H9 (cell line): Measurements from ENCODE around the gene ATG13. TPM values are rescaled to one million over a fixed set of nuclear protein-coding genes. Genes with fewer than 3 reads are reported as not detected.

Experiments
- DNase-seq: peaks from one replicate; pipeline ENCODE4 v3.0.0-alpha.2; 2017
- H2AFZ ChIP-seq: one replicate; pipeline ENCODE4 v1.6.1; 2013; ENCODE audit warnings: mild to moderate bottlenecking, low read length, control low read depth, moderate library complexity
- H2AK5ac ChIP-seq: 2 replicates; pipeline ENCODE4 v1.6.1; 2013; ENCODE audit warnings: low read length, control low read depth, mixed read lengths; ENCODE audit not compliant: insufficient read length
- H2BK120ac ChIP-seq: one replicate; pipeline ENCODE4 v1.6.1; 2013; ENCODE audit warnings: low read depth, mild to moderate bottlenecking, low read length, control low read depth, inconsistent platforms; ENCODE audit not compliant: poor library complexity, severe bottlenecking
- H2BK12ac ChIP-seq: 2 replicates; pipeline ENCODE4 v1.6.1; 2013; ENCODE audit warnings: low read length, control low read depth, mixed read lengths, low read depth; ENCODE audit not compliant: insufficient read length
- H2BK15ac ChIP-seq: 2 replicates; pipeline ENCODE4 v1.6.1; 2013; ENCODE audit warnings: low read depth, low read length, control low read depth
- H2BK20ac ChIP-seq: one replicate; pipeline ENCODE4 v1.6.1; 2013; ENCODE audit warnings: low read depth, mild to moderate bottlenecking, low read length, control low read depth, inconsistent platforms; ENCODE audit not compliant: poor library complexity, severe bottlenecking
- H2BK5ac ChIP-seq: 2 replicates; pipeline ENCODE4 v1.6.1; 2013; ENCODE audit warnings: low read length, control low read depth, mixed read lengths; ENCODE audit not compliant: insufficient read length
- H3K14ac ChIP-seq: 2 replicates; pipeline ENCODE4 v1.6.1; 2013; ENCODE audit warnings: low read length, control low read depth; ENCODE audit not compliant: insufficient read depth
- H3K18ac ChIP-seq: 2 replicates; pipeline ENCODE4 v1.6.1; 2013; ENCODE audit warnings: low read depth, mild to moderate bottlenecking, mixed read lengths, low read length, control low read depth; ENCODE audit not compliant: insufficient read length
- H3K23ac ChIP-seq: 2 replicates; pipeline ENCODE4 v1.6.1; 2013; ENCODE audit warnings: low read length, control low read depth, mixed read lengths, low read depth; ENCODE audit not compliant: insufficient read length
- H3K23me2 ChIP-seq: 2 replicates; pipeline ENCODE4 v1.6.1; 2013; ENCODE audit warnings: low read depth, mild to moderate bottlenecking, mixed read lengths, low read length, control low read depth; ENCODE audit not compliant: insufficient read length, poor library complexity, severe bottlenecking
- H3K27ac ChIP-seq: 2 replicates; pipeline ENCODE4 v1.5.1; 2013; ENCODE audit warnings: low read length, control low read depth, mixed read lengths, low read depth; ENCODE audit not compliant: insufficient read length
- H3K27me3 ChIP-seq: 2 replicates; pipeline ENCODE4 v1.6.1; 2013; ENCODE audit warnings: low read length, control low read depth, inconsistent platforms; ENCODE audit not compliant: insufficient read depth
- H3K4ac ChIP-seq: 2 replicates; pipeline ENCODE4 v1.6.1; 2013; ENCODE audit warnings: low read depth, mild to moderate bottlenecking, control low read depth, inconsistent platforms, low read length, moderate library complexity
- H3K4me1 ChIP-seq: 2 replicates; pipeline ENCODE4 v1.6.1; 2013; ENCODE audit warnings: low read length, control low read depth, inconsistent platforms; ENCODE audit not compliant: insufficient read depth
- H3K4me2 ChIP-seq: 2 replicates; pipeline ENCODE4 v1.6.1; 2013; ENCODE audit warnings: low read length, control low read depth, mixed read lengths; ENCODE audit not compliant: insufficient read length, insufficient read depth
- H3K56ac ChIP-seq: 2 replicates; pipeline ENCODE4 v1.6.1; 2013; ENCODE audit warnings: low read depth, mild to moderate bottlenecking, mixed read lengths, low read length, control low read depth; ENCODE audit not compliant: insufficient read length
- H3K79me1 ChIP-seq: 2 replicates; pipeline ENCODE4 v1.6.1; 2013; ENCODE audit warnings: low read depth, mild to moderate bottlenecking, moderate library complexity, low read length, control low read depth, inconsistent platforms; ENCODE audit not compliant: insufficient read depth, poor library complexity, severe bottlenecking
- H3K79me2 ChIP-seq: 2 replicates; pipeline ENCODE4 v1.6.1; 2013; ENCODE audit warnings: low read length, control low read depth, inconsistent platforms; ENCODE audit not compliant: insufficient read depth
- H3K9ac ChIP-seq: 2 replicates; pipeline ENCODE4 v1.6.1; 2013; ENCODE audit warnings: low read length, control low read depth, mixed read lengths; ENCODE audit not compliant: insufficient read length; ENCODE audit errors: extremely low read depth
- H3K9me3 ChIP-seq: one replicate; pipeline ENCODE4 v1.6.1; 2013; ENCODE audit warnings: low read depth, low read length, inconsistent platforms; ENCODE audit not compliant: control insufficient read depth
- H3T11ph ChIP-seq: one replicate; pipeline ENCODE4 v1.6.1; 2013; ENCODE audit warnings: mild to moderate bottlenecking, low read length, control low read depth, inconsistent platforms
- H4K20me1 ChIP-seq: one replicate; pipeline ENCODE4 v1.6.1; 2013; ENCODE audit not compliant: control insufficient read depth, insufficient read length, insufficient read depth
- H4K5ac ChIP-seq: 2 replicates; pipeline ENCODE4 v1.6.1; 2013; ENCODE audit warnings: low read depth, mild to moderate bottlenecking, mixed read lengths, low read length, control low read depth; ENCODE audit not compliant: insufficient read length
- H4K8ac ChIP-seq: replicated peaks from 2 replicates; pipeline ENCODE4 v1.6.1; 2013; ENCODE audit warnings: low read length, control low read depth, mixed read lengths, low read depth; ENCODE audit not compliant: insufficient read length
- H4K91ac ChIP-seq: 2 replicates; pipeline ENCODE4 v1.6.1; 2013; ENCODE audit warnings: low read depth, mild to moderate bottlenecking, moderate library complexity, mixed read lengths, low read length, control low read depth; ENCODE audit not compliant: insufficient read length
- H3K27ac Mint-ChIP-seq, 3 experiments: 2 replicates in 2 of 3; 3 replicates in 1 of 3; pipeline ENCODE4 v1.8.0; 2020 to 2021; ENCODE audit warnings: mixed read lengths in 3 of 3, mild to moderate bottlenecking in 1 of 3, moderate library complexity in 1 of 3
- H3K27me3 Mint-ChIP-seq: 2 replicates; pipeline ENCODE4 v1.8.0; 2021; ENCODE audit warnings: low read depth, mild to moderate bottlenecking, moderate library complexity, mixed read lengths
- H3K36me3 Mint-ChIP-seq, 3 experiments: 2 replicates in 2 of 3; 3 replicates in 1 of 3; pipeline ENCODE4 v1.8.0; 2020 to 2021; ENCODE audit warnings: low read depth in 3 of 3, mixed read lengths in 3 of 3; ENCODE audit not compliant: insufficient read depth in 1 of 3
- H3K4me1 Mint-ChIP-seq, 2 experiments: 2 replicates each; pipeline ENCODE4 v1.8.0; 2020; ENCODE audit warnings: mixed read lengths in 2 of 2
- H3K4me3 Mint-ChIP-seq, 2 experiments: 2 replicates in 1 of 2; 3 replicates in 1 of 2; pipeline ENCODE4 v1.8.0; 2020 to 2021; ENCODE audit warnings: mild to moderate bottlenecking in 2 of 2, mixed read lengths in 2 of 2, moderate library complexity in 1 of 2
- H3K9me3 Mint-ChIP-seq, 2 experiments: 2 replicates in 1 of 2; 3 replicates in 1 of 2; pipeline ENCODE4 v1.8.0; 2020; ENCODE audit warnings: mild to moderate bottlenecking in 2 of 2, mixed read lengths in 2 of 2, moderate library complexity in 1 of 2
- CTCF ChIP-seq: fragments of 200-600 bp; sonication (generic); conservative IDR thresholded peaks from 3 replicates; pipeline ENCODE4 v1.8.0; 2021; ENCODE audit warnings: antibody characterized with exemption, mild to moderate bottlenecking
- WGBS: extraction: QIAGEN DNeasy Blood & Tissue Kit; methylation state at CpG from one replicate; pipeline ENCODE4 v1.1.7; 2013; ENCODE audit warnings: missing lambda C conversion rate, low lambda C conversion rate, mixed read lengths; ENCODE audit not compliant: insufficient read length; ENCODE audit errors: extremely low coverage; 5-methylcytosine and 5-hydroxymethylcytosine counted together
- total RNA-seq: library from RNA; stranded (reverse); gene quantifications from 2 replicates; pipeline ENCODE4 v1.2.1, GENCODE V29; 2021

Gene ATG13
- total RNA-seq, 1 experiment from 2014 or later = 79.1 TPM

GRCh38 chr11:46705070-46705688 lies 87.8 kb downstream of the ATG13 start:
- Histone ChIP-seq H2BK12ac (no peak overlapping the region), H3K23me2 (peaks cover 3% of the 10 kb centered on the region), H3K79me2 (peaks cover 6% of the 10 kb centered on the region; the same call in 1 of the 2 replicates), H2BK5ac (no peak overlapping the region), H3K56ac (no peak overlapping the region), H2BK120ac (no peak overlapping the region), H3K4me2 (no peak overlapping the region), H3K79me1 (no peaks in the 10 kb centered on the region), H3K9me3 (no peaks in the 10 kb centered on the region), H3K23ac (no peak overlapping the region), H3K14ac (no peak overlapping the region), H3K18ac (no peak overlapping the region), H3K9ac (no peak overlapping the region), H3T11ph (no peak overlapping the region), H3K4ac (no peak overlapping the region), H2AFZ (no peak overlapping the region), H3K27me3 (no peaks in the 10 kb centered on the region), H4K8ac (no peak overlapping the region), H2AK5ac (no peak overlapping the region), H3K4me1 (no peaks in the 10 kb centered on the region), H2BK20ac (no peak overlapping the region), H2BK15ac (no peak overlapping the region), H3K27ac (no peak overlapping the region), H4K91ac (no peak overlapping the region), H4K5ac (no peak overlapping the region), H4K20me1 (no peaks in the 10 kb centered on the region)
- no CpG with 5 or more reads among the region's 31 CpGs for WGBS
- Mint-ChIP-seq H3K4me1 (peaks cover 4 to 9% of the 10 kb centered on the region in 2 experiments), H3K27ac (no peak overlapping the region; a peak in 1 of 7 replicates), H3K27me3 (no peaks in the 10 kb centered on the region), H3K36me3 (peaks cover 20 to 56% (median 42%) of the 10 kb centered on the region in 3 experiments; a peak in 6 of 7 replicates), H3K4me3 (no peak overlapping the region), H3K9me3 (no peaks in the 10 kb centered on the region)
- no peak for TF ChIP-seq CTCF
- no peak for DNase-seq
